K562 (cell line): Measurements from ENCODE around the gene SH3D21. TPM values are rescaled to one million over a fixed set of nuclear protein-coding genes. Genes with fewer than 3 reads are reported as not detected.

Source experiments
- ATAC-seq: fragments of 200-7000 bp; cut with Tn5 transposase; 3 replicates; pipeline ENCODE4 v1.9.1; 2020; ENCODE audit warnings: moderate library complexity
- BruUV-seq: library from RNA; stranded (reverse); fragments of 400-500 nt; replicated peaks from 2 replicates; lab custom pipeline; 2021; lab: Mats Ljungman, UMichigan
- CTCF ChIA-PET: fragments of 300-600 bp; formaldehyde crosslinking; extraction: SDS; loops from one replicate; lab custom pipeline; 2021; ENCODE audit warnings: low intra/inter-chr PET ratio; lab: Yijun Ruan, JAX
- POLR2A ChIA-PET: fragments of 300-600, 350-650 bp; sonication (Branson Sonifier 250); formaldehyde crosslinking; extraction: SDS; loops from one replicate; lab custom pipeline; 2021; ENCODE audit warnings: antibody characterized with exemption, inconsistent platforms; lab: Yijun Ruan, JAX
- DNase-seq, 4 experiments: peaks; one replicate each; pipeline versions ENCODE4 v3.0.0 to v3.0.0-alpha.2; 2011 to 2018; ENCODE audit warnings: low spot score in 3 of 4, mixed read lengths in 3 of 4; ENCODE audit errors: extremely low read depth in 1 of 4
- FAIRE-seq: peaks from 2 replicates; lab custom pipeline; 2011; peaks lifted over from hg19 to GRCh38; lab: Jason Lieb, UNC
- H2AFZ ChIP-seq: 2 replicates; pipeline ENCODE4 v1.6.0; 2011; ENCODE audit warnings: low read depth, low read length, control low read depth, inconsistent platforms
- H3K27ac ChIP-seq: fragments of 200-600 bp; 3 replicates; pipeline ENCODE4 v1.8.0; 2011; ENCODE audit warnings: low read depth, mild to moderate bottlenecking, control low read depth, inconsistent platforms, low read length, moderate library complexity, mixed read lengths; ENCODE audit errors: extremely low read depth
- H3K27me3 ChIP-seq, 2 experiments: fragments of 300-600 bp in 1 of 2; 2 replicates in 1 of 2; 3 replicates in 1 of 2; pipeline versions ENCODE4 v1.6.0 to v1.8.0; 2011; ENCODE audit warnings: inconsistent platforms in 2 of 2, low read length in 2 of 2, mild to moderate bottlenecking in 1 of 2, mixed read lengths in 1 of 2, moderate library complexity in 1 of 2; ENCODE audit not compliant: control insufficient read depth in 2 of 2, insufficient read depth in 2 of 2
- H3K36me3 ChIP-seq: fragments of 300-600 bp; 3 replicates; pipeline ENCODE4 v1.8.0; 2011; ENCODE audit warnings: mild to moderate bottlenecking, low read length, inconsistent platforms; ENCODE audit not compliant: control insufficient read depth, insufficient read depth
- H3K4me1 ChIP-seq, 2 experiments: fragments of 200-600 bp in 1 of 2; replicated peaks in 1 of 2; 2 replicates in 1 of 2; 3 replicates in 1 of 2; pipeline versions ENCODE4 v1.5.1 to v1.8.0; 2011; ENCODE audit warnings: inconsistent platforms in 2 of 2, low read length in 2 of 2, mild to moderate bottlenecking in 1 of 2, mixed read lengths in 1 of 2, moderate library complexity in 1 of 2; ENCODE audit not compliant: control insufficient read depth in 2 of 2, insufficient read depth in 2 of 2
- H3K4me2 ChIP-seq: 2 replicates; pipeline ENCODE4 v1.6.1; 2011; ENCODE audit warnings: low read length, control low read depth, inconsistent platforms, mixed read lengths; ENCODE audit not compliant: insufficient read depth
- H3K4me3 ChIP-seq: fragments of 200-600 bp; sonication (generic), shearing (Covaris generic); 2 replicates; pipeline ENCODE4 v1.5.1; 2016; ENCODE audit warnings: control low read depth, inconsistent platforms
- H3K79me2 ChIP-seq: fragments of 200-600 bp; 3 replicates; pipeline ENCODE4 v1.8.0; 2011; ENCODE audit warnings: low read length, inconsistent platforms; ENCODE audit not compliant: control insufficient read depth, insufficient read depth
- H3K9ac ChIP-seq, 2 experiments: 2 replicates each; pipeline versions ENCODE4 v1.6.0 to v1.6.1; 2011; ENCODE audit warnings: low read depth in 2 of 2, low read length in 2 of 2, control low read depth in 1 of 2, inconsistent platforms in 1 of 2, mild to moderate bottlenecking in 1 of 2, mixed read lengths in 1 of 2; ENCODE audit not compliant: insufficient read depth in 1 of 2
- H3K9me1 ChIP-seq: one replicate; pipeline ENCODE4 v1.6.0; 2011; ENCODE audit warnings: inconsistent platforms, mild to moderate bottlenecking, low read length, moderate library complexity; ENCODE audit not compliant: control insufficient read depth, insufficient read depth
- H3K9me3 ChIP-seq: replicated peaks from 2 replicates; pipeline ENCODE4 v1.5.1; 2011; ENCODE audit warnings: low read depth, low read length, inconsistent platforms; ENCODE audit not compliant: control insufficient read depth, insufficient read depth
- H4K20me1 ChIP-seq: replicated peaks from 2 replicates; pipeline ENCODE4 v1.6.1; 2011; ENCODE audit warnings: low read length, inconsistent platforms, mixed read lengths; ENCODE audit not compliant: control insufficient read depth, insufficient read depth
- CCNT2 ChIP-seq: IDR thresholded peaks from 2 replicates; pipeline ENCODE4 v1.6.1; 2011; ENCODE audit warnings: borderline replicate concordance, low read depth, mild to moderate bottlenecking, moderate library complexity, mixed read lengths, low read length; ENCODE audit not compliant: insufficient read length; ENCODE audit errors: extremely low read depth
- E4F1 ChIP-seq: fragments of 250-450 bp; sonication (Bioruptor Pico); IDR thresholded peaks from 2 replicates; pipeline ENCODE4 v1.5.0; 2021; ENCODE audit warnings: mild to moderate bottlenecking, borderline replicate concordance
- HDAC8 ChIP-seq: fragments of 450-650 bp; IDR thresholded peaks from 2 replicates; pipeline ENCODE4 v1.6.1; 2016; ENCODE audit warnings: mild to moderate bottlenecking, missing genetic modification characterization, moderate library complexity, missing compliant biosample characterization
- HMGN3 ChIP-seq: IDR thresholded peaks from 2 replicates; pipeline ENCODE4 v1.6.1; 2011; ENCODE audit warnings: borderline replicate concordance, low read depth, mild to moderate bottlenecking, mixed read lengths, low read length; ENCODE audit not compliant: insufficient read length; ENCODE audit errors: extremely low read depth
- MLLT1 ChIP-seq, 2 experiments: fragments of 450-650 bp; IDR thresholded peaks; 2 replicates each; pipeline ENCODE4 v1.6.1; 2016
- PRPF4 ChIP-seq: fragments of 200-400 bp; formaldehyde crosslinking; IDR thresholded peaks from one replicate; pipeline ENCODE4 v1.6.1; 2017; ENCODE audit warnings: low read length, low read depth, mild to moderate bottlenecking; ENCODE audit not compliant: insufficient read depth, poor library complexity, severe bottlenecking
- USF2 ChIP-seq: sonication (generic); formaldehyde crosslinking; IDR thresholded peaks from 2 replicates; pipeline ENCODE4 v1.5.0; 2020; ENCODE audit warnings: missing genetic modification reagents
- ZC3H4 ChIP-seq: sonication (generic); formaldehyde crosslinking; IDR thresholded peaks from 2 replicates; pipeline ENCODE4 v1.9.0; 2021; ENCODE audit warnings: missing genetic modification reagents, borderline replicate concordance
- WGBS: fragments of 100-300 bp; shearing (Covaris generic); methylation state at CpG from one replicate; pipeline ENCODE4 v1.1.6; 2016; ENCODE audit warnings: low coverage, mixed read lengths; ENCODE audit not compliant: insufficient coverage; ENCODE audit errors: missing lambda C conversion rate; 5-methylcytosine and 5-hydroxymethylcytosine counted together
- in situ Hi-C: fragments of 300-500 bp; cut with MboI; formaldehyde crosslinking; loops from 4 replicates; pipeline ENCODE4 v1.15.0; 2018; ENCODE audit warnings: inconsistent platforms, mixed read lengths
- intact Hi-C: fragments of 100-400 bp; cut with micrococcal nuclease; formaldehyde crosslinking; loops from 2 replicates; pipeline ENCODE4 v1.14.2; 2022
- polyA plus RNA-seq, 8 experiments: library from polyadenylated mRNA; depleted of rRNA in 4 of 8; stranded (reverse) in 5 of 8; unstranded in 3 of 8; fragments of >200 nt; fragmentation: Nextera tagmentation in 2 of 8; fragmentation: Illumina TruSeq in 1 of 8; extraction: Ambion mirVana in 2 of 8; extraction: Trizol in 1 of 8; gene quantifications; 2 replicates each; pipeline versions ENCODE4 v1.2.1 to v1.2.3, GENCODE V29; 2011 to 2014; ENCODE audit warnings: inconsistent platforms in 1 of 8, missing spikeins in 1 of 8
- total RNA-seq, 7 experiments: library from RNA; depleted of rRNA in 6 of 7; stranded (reverse); fragments of >200 nt in 6 of 7; fragmentation: Illumina TruSeq in 2 of 7; extraction: Trizol in 2 of 7; gene quantifications; 2 replicates each; pipeline versions ENCODE4 v1.2.1 to v1.2.3, GENCODE V29; 2011 to 2021; ENCODE audit warnings: low replicate concordance in 1 of 7

The SH3D21 gene
- total and polyA plus RNA-seq, 9 of the 15 experiments (the other 6 are each of a cell fraction or from before 2014, with no cell fraction given): 0.01 to 4.7 (median 1.8) TPM

DNA sequence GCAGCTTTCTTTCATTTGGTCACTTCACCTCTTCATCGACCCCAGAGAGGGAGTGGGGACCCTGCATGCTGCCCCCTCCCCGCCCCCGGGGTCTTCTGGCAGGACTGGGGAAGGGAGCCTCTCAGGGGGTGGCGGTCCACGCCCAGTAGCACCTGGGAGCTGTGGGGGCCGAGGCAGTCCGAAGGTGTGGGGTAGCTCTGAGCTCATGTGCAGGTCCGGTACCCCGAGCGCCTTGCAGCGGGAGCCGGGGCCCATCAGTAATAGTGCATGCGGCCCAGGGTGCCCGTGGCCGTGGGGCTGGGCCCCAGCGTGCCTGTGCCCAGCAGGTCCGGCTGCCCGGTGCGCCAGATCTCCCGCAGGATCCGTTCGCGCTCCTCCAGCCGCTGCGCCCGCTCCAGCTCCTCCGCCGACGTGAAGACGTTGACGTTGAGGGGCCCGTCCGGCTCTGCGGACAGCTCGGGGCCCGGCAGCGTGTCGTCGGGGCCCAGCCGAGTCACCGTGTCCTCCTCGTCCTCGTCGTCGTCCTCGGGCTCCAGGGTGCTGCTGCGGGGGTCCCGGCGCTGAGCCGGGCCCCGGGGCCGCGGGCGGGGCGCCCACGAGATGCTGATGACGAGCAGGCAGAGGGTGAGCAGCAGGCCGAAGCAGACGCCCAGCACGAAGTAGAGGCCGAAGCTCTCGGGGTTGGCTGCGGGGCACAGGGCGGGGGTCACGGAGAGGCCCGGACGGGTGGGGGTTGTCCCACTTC, 16.0 kb downstream of the SH3D21 start (continued):
- peak in 1 of 2 experiments; percentile 39; a peak in 1 of 4 replicates for TF ChIP-seq MLLT1 (IDR thresholded peaks at IDR 0.05)
- TF ChIP-seq ZC3H4 (CRISPR knock-in tag): 0 out of 2 replicates have a peak, but pooled peaks have one; percentile 9

DNA sequence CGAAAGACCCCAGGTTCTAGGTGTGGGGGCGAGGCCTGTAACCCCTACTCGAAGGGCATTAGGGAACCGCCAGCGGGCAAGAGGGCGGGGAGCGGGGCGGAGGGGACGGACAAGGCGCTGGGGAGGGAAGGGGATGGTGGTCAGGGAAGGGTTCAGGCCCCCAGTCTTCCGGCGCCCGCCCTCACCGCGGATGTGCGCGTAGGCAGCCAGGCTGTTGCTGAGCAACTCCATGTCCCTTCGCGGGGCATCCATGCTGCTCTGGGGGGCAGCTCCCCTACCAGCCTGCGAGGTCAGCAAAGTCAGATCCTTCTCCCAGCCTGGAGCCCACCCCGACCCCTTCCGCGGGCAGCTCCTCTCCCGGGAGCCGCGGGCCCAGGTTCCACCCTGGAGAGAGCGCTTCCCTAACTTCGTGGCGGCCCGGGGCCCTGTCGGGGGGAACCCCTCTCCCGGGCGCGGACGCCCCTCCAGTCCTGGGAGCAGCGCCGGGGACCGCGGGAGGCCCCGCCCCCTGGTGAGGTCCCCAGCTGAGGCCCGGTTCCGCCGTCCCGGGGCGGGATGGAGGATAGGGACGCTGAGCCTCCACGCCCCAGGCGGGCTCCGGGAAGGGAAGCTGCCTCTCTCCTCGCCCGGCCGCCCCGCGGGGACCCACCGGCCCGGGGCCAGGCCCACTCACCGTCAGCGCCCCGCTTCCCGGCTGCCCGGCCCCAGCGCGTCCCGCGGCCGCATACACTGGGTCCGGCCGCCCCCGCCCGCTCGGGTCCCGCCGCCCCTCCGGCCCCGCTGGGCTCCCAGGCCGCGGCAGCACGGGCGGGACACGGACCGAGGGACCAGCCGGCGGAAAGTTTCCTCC, 16.8 kb downstream of the SH3D21 start:
- Histone ChIP-seq H3K9me3 (no peaks in the 10 kb centered on the region), H3K9ac (peak overlapping the region; percentile 44 to 90; a peak in 3 of 4 replicates), H4K20me1 (no peaks in the 10 kb centered on the region), H3K4me1 (peaks cover 36 to 65% of the 10 kb centered on the region in 2 experiments), H3K4me3 (peak overlapping the region; percentile 61), H2AFZ (peak overlapping the region; percentile 49; the same call in 1 of the 2 replicates), H3K36me3 (peaks cover 4% of the 10 kb centered on the region; the same call in 1 of the 3 replicates), H3K9me1 (no peaks in the 10 kb centered on the region), H3K27ac (peak overlapping the region; percentile 47; the same call in 2 of the 3 replicates), H3K27me3 (no peaks in the 10 kb centered on the region), H3K79me2 (peaks cover 18% of the 10 kb centered on the region; the same call in 2 of the 3 replicates), H3K4me2 (peak overlapping the region; percentile 66)
- no peak for FAIRE-seq
- DNase-seq: peak; percentile 41 to 77 (median 64)
- no peak; the same call in 2 of the 3 replicates for ATAC-seq
- in situ Hi-C loops: no loop called here
- no TSS peak for BruUV-seq
- 11% methylated on average over 57 of the region's 83 CpGs for WGBS
- intact Hi-C loops: loop anchor here (5.0 to 10.0 kb wide), 2 partner anchors 64 to 438 kb away; partner anchors contain the start of genes AGO1 and STK40
- ChIA-PET CTCF (interaction anchor here (0.6 kb wide), 1 partner anchor 222 kb away, joined by 3 read pairs; no protein-coding TSS in a partner anchor), POLR2A (interaction anchor here (0.5 to 1.9 kb wide), 13 partner anchors 9 to 1213 kb away, joined by 3 to 9 read pairs (median 5); partner anchors contain the start of gene SH3D21)
- TF ChIP-seq HMGN3 (peak; percentile 56), E4F1 (CRISPR knock-in tag) (no peak), HDAC8 (tag) (no peak), USF2 (CRISPR knock-in tag) (no peak), PRPF4 (peak; percentile 2), ZC3H4 (CRISPR knock-in tag) (no peak), CCNT2 (peak; percentile 75)
